Chondrocyte (in vitro differentiated cells): ENCODE data around the gene CWH43. TPM values are rescaled to one million over a fixed set of nuclear protein-coding genes. Genes with fewer than 3 reads are reported as not detected.
"Not testable (repeated sequence)": the region's sequence is repeated elsewhere in the genome, so short reads cannot be mapped to it uniquely, and the experiment has no call there.

ENCODE experiments used
- DNase-seq: peaks from one replicate; pipeline ENCODE4 v3.0.0; 2021; ENCODE audit warnings: mixed read lengths, low spot score
- H3K27ac Mint-ChIP-seq: one replicate; pipeline ENCODE4 v1.8.0; 2021; ENCODE audit warnings: mild to moderate bottlenecking, moderate library complexity, mixed read lengths; ENCODE audit not compliant: unreplicated experiment
- H3K27me3 Mint-ChIP-seq: 2 replicates; pipeline ENCODE4 v1.8.0; 2021; ENCODE audit warnings: low read depth, mixed read lengths
- H3K36me3 Mint-ChIP-seq: 2 replicates; pipeline ENCODE4 v1.8.0; 2021; ENCODE audit warnings: low read depth, mixed read lengths
- H3K4me1 Mint-ChIP-seq: 2 replicates; pipeline ENCODE4 v1.8.0; 2021; ENCODE audit warnings: low read depth, mild to moderate bottlenecking, mixed read lengths
- H3K4me3 Mint-ChIP-seq: one replicate; pipeline ENCODE4 v1.8.0; 2021; ENCODE audit warnings: mild to moderate bottlenecking, moderate library complexity, mixed read lengths; ENCODE audit not compliant: unreplicated experiment
- H3K9me3 Mint-ChIP-seq: 2 replicates; pipeline ENCODE4 v1.8.0; 2021; ENCODE audit warnings: low read depth, mixed read lengths
- CTCF ChIP-seq: fragments of 200-600 bp; sonication (generic); IDR thresholded peaks from 2 replicates; pipeline ENCODE4 v1.5.0; 2021; ENCODE audit warnings: antibody characterized with exemption, mild to moderate bottlenecking, moderate library complexity
- total RNA-seq: library from RNA; stranded (reverse); gene quantifications from 3 replicates; pipeline ENCODE4 v1.2.1, GENCODE V29; 2021

The CWH43 gene
- total RNA-seq, 1 donor from 2014 or later = not detected

GRCh38 chr4:49058306-49058705 is 72.2 kb downstream of the CWH43 start:
- no peak for DNase-seq
- Mint-ChIP-seq H3K27ac (no peak overlapping the region), H3K4me1 (no peaks in the 10 kb centered on the region), H3K27me3 (no peaks in the 10 kb centered on the region), H3K9me3 (peaks cover 44% of the 10 kb centered on the region), H3K4me3 (no peak overlapping the region), H3K36me3 (no peaks in the 10 kb centered on the region)
- TF ChIP-seq CTCF = no peak

- Mint-ChIP-seq H3K27ac (no peak overlapping the region), H3K9me3 (peaks cover 20% of the 10 kb centered on the region), H3K4me3 (no peak overlapping the region), H3K27me3 (no peaks in the 10 kb centered on the region), H3K4me1 (no peaks in the 10 kb centered on the region), H3K36me3 (no peaks in the 10 kb centered on the region)
- DNase-seq = no peak
- no peak for TF ChIP-seq CTCF
These were observed 77.6 kb downstream of the CWH43 start for GRCh38 chr4:49063670-49064069.

DNA sequence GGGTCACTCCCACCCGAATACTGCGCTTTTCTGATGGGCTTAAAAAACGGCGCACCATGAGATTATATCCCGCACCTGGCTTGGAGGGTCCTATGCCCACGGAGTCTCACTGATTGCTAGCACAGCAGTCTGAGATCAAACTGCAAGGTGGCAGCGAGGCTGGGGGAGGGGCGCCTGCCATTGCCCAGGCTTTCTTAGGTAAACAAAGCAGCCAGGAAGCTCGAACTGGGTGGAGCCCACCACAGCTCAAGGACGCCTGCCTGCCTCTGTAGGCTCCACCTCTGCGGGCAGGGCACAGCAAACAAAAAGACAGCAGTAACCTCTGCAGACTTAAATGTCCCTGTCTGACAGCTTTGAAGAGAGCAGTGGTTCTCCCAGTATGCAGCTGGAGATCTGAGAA is 86.1 kb downstream of the CWH43 start:
- DNase-seq, H3K27me3 Mint-ChIP-seq, H3K4me1 Mint-ChIP-seq, H3K27ac Mint-ChIP-seq, H3K4me3 Mint-ChIP-seq, H3K36me3 Mint-ChIP-seq: not testable (repeated sequence)
- H3K9me3 Mint-ChIP-seq = peaks cover 52% of the 10 kb centered on the region

DNA sequence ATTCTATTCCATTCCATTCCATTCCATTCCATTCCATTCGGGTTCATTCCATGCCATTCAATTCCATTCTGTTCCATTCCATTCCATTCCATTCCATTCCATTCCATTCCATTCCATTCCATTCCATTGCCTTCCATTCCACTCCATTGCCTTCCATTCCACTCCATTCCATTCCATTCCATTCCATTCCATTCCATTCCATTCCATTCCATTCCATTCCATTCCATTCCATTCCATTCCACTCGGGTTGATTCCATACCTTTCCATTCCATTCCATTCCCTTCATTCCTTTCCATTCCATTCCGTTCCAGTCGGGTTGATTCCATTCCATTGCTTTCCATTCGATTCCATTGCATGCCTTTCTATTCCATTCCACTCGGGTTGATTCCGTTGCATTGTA is 105.8 kb downstream of the CWH43 start:
- H3K27me3 Mint-ChIP-seq, DNase-seq, H3K4me3 Mint-ChIP-seq, H3K27ac Mint-ChIP-seq, H3K4me1 Mint-ChIP-seq: not testable (repeated sequence)
- peaks cover 30% of the 10 kb centered on the region for H3K9me3 Mint-ChIP-seq
- peaks cover 20% of the 10 kb centered on the region for H3K36me3 Mint-ChIP-seq

GRCh38 chr4:49092608-49093135 is 106.6 kb downstream of the CWH43 start:
- H3K27ac Mint-ChIP-seq, DNase-seq, H3K4me3 Mint-ChIP-seq, H3K4me1 Mint-ChIP-seq, H3K27me3 Mint-ChIP-seq: not testable (repeated sequence)
- peaks cover 25% of the 10 kb centered on the region for H3K36me3 Mint-ChIP-seq
- H3K9me3 Mint-ChIP-seq = peaks cover 38% of the 10 kb centered on the region

GRCh38 chr4:49096215-49096614 is 110.1 kb downstream of the CWH43 start:
- H3K4me1 Mint-ChIP-seq, H3K27me3 Mint-ChIP-seq, H3K4me3 Mint-ChIP-seq, DNase-seq, H3K27ac Mint-ChIP-seq: not testable (repeated sequence)
- peaks cover 62% of the 10 kb centered on the region for H3K9me3 Mint-ChIP-seq
- H3K36me3 Mint-ChIP-seq = peaks cover 46% of the 10 kb centered on the region

DNA sequence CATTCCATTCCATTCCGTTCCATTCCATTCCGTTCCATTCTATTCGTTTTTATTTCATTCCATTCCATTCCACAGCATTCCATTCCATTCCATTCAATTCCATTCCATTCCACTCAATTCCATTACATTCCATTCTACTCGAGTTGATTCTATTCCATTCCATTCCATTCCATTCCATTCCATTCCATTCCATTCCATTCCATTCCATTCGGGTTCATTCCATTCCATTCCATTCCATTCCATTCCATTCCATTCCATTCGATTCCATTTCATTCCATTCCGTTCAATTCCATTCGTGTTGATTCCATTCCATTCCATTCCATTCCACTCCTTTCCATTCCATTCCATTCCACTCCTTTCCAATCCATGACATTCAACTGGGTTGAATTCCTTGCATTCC is 110.6 kb downstream of the CWH43 start:
- not testable (repeated sequence) for H3K4me3 Mint-ChIP-seq, H3K27me3 Mint-ChIP-seq, H3K27ac Mint-ChIP-seq, DNase-seq, H3K4me1 Mint-ChIP-seq
- H3K9me3 Mint-ChIP-seq = peaks cover 61% of the 10 kb centered on the region
- peaks cover 45% of the 10 kb centered on the region for H3K36me3 Mint-ChIP-seq

DNA sequence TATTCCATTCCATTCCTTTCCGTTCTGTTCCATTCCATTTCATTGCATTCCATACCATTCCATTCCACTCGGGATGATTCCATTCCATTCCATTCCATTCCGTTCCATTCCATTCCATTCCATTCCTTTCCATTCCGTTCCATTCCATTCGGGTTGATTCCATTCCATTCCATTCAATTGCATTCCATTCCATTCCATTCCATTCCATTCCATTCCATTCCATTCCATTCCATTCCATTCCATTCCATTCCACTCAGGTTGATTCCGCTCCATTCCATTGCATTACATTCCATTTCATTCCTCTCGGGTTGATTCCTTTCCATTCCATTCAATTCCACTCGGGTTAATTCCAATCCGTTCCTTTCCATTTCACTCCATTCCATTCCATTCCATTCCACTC is 111.0 kb downstream of the CWH43 start:
- not testable (repeated sequence) for H3K4me1 Mint-ChIP-seq, H3K27ac Mint-ChIP-seq, H3K27me3 Mint-ChIP-seq, DNase-seq, H3K4me3 Mint-ChIP-seq
- peaks cover 56% of the 10 kb centered on the region for H3K9me3 Mint-ChIP-seq
- H3K36me3 Mint-ChIP-seq = peaks cover 40% of the 10 kb centered on the region

DNA sequence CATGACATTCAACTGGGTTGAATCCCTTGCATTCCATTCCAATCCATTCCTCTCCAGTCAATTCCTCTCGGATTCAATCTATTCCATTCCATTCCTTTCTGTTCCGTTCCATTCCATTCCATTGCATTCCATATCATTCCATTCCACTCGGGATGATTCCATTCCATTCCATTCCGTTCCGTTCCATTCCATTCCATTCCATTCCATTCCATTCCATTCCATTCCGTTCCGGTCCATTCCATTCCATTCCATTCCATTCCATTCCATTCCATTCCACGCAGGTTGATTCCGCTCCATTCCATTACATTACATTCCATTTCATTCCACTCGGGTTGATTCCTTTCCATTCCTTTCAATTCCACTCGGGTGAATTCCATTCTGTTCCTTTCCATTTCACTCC is 111.4 kb downstream of the CWH43 start:
- H3K4me3 Mint-ChIP-seq, H3K27ac Mint-ChIP-seq, H3K4me1 Mint-ChIP-seq, DNase-seq, H3K27me3 Mint-ChIP-seq: not testable (repeated sequence)
- H3K9me3 Mint-ChIP-seq = peaks cover 55% of the 10 kb centered on the region
- H3K36me3 Mint-ChIP-seq = peaks cover 43% of the 10 kb centered on the region

- not testable (repeated sequence) for H3K27ac Mint-ChIP-seq, DNase-seq, H3K4me1 Mint-ChIP-seq, H3K27me3 Mint-ChIP-seq, H3K4me3 Mint-ChIP-seq
- Mint-ChIP-seq H3K9me3 (peaks cover 56% of the 10 kb centered on the region), H3K36me3 (peaks cover 43% of the 10 kb centered on the region)
These were observed 112.1 kb downstream of the CWH43 start for GRCh38 chr4:49098034-49098759.

DNA sequence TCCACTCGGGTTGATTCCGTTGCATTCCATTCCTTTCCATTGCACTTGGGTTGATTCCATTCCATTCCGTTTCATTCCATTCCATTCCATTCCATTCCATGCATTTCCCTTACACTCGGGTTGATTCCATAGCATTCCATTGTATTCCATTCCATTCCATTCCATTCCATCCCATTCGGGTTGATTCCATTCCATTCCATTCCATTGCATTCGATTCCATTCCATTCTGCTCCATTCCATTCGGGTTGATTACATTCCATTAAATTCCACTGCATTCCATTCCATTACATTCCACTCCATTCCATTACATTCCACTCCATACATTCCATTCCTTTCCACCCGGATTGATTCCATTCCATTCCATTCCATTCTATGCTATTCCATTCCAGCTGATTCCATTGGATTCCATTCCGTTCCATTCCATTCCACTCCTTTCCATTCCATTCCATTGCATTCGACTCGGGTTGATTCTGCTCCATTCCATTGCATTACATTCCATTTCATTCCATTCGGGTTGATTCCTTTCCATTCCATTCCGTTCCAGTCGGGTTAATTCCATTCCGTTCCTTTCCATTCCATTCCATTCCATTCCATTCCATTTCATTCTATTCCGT is 113.9 kb downstream of the CWH43 start:
- H3K4me1 Mint-ChIP-seq, H3K27me3 Mint-ChIP-seq, H3K4me3 Mint-ChIP-seq, DNase-seq, H3K27ac Mint-ChIP-seq: not testable (repeated sequence)
- H3K9me3 Mint-ChIP-seq = peaks cover 71% of the 10 kb centered on the region
- peaks cover 52% of the 10 kb centered on the region for H3K36me3 Mint-ChIP-seq
